Right lobe of liver (tissue), 6 donors: ENCODE data around the gene FAS. TPM values are rescaled to one million over a fixed set of nuclear protein-coding genes. Genes with fewer than 3 reads are reported as not detected.

Source experiments
- ATAC-seq, 4 donors: fragments of 200-7000 bp; cut with Tn5 transposase; one replicate each; pipeline ENCODE4 v1.9.1; 2020; ENCODE audit warnings: mild to moderate bottlenecking in 4 of 4, moderate library complexity in 4 of 4
- DNase-seq, 3 donors: peaks; one replicate each; pipeline ENCODE4 v3.0.0-alpha.2; 2020
- H3K27ac ChIP-seq, 3 donors: fragments of 200-600 bp; one replicate each; pipeline ENCODE4 v1.8.0; 2022
- H3K27me3 ChIP-seq, 2 donors: fragments of 200-600 bp; one replicate each; pipeline ENCODE4 v1.8.0; 2022
- H3K36me3 ChIP-seq, 4 donors: fragments of 200-600 bp; sonication (generic) in 1 of 4; one replicate each; pipeline versions ENCODE4 v1.5.1 to v1.8.0; 2017 to 2022; ENCODE audit warnings: control low read depth in 1 of 4
- H3K4me1 ChIP-seq, 4 donors: fragments of 200-600 bp; sonication (generic) in 1 of 4; one replicate each; pipeline versions ENCODE4 v1.5.1 to v1.8.0; 2017 to 2022; ENCODE audit warnings: control low read depth in 1 of 4
- H3K4me3 ChIP-seq, 3 donors: fragments of 200-600 bp; one replicate each; pipeline ENCODE4 v1.8.0; 2022
- H3K9me3 ChIP-seq, 4 donors: fragments of 200-600 bp; sonication (generic) in 1 of 4; one replicate each; pipeline versions ENCODE4 v1.5.1 to v1.8.0; 2017 to 2022; ENCODE audit warnings: control low read depth in 1 of 4
- CTCF ChIP-seq, 4 donors: fragments of 200-600 bp in 3 of 4; fragments of 450-650 bp in 1 of 4; IDR thresholded peaks; one replicate each; pipeline versions ENCODE4 v1.5.1 to v1.8.0; 2016 to 2022; ENCODE audit warnings: antibody characterized with exemption in 4 of 4, mild to moderate bottlenecking in 2 of 4
- POLR2A ChIP-seq: fragments of 450-650 bp; IDR thresholded peaks from one replicate; pipeline ENCODE4 v1.6.1; 2017; ENCODE audit warnings: antibody characterized with exemption, mild to moderate bottlenecking
- WGBS: methylation state at CpG from one replicate; pipeline ENCODE4 v1.1.6; 2018; ENCODE audit warnings: low coverage, low lambda C conversion rate; ENCODE audit not compliant: insufficient coverage; ENCODE audit errors: missing lambda C conversion rate; 5-methylcytosine and 5-hydroxymethylcytosine counted together
- intact Hi-C, 2 donors: fragments of 100-400 bp; cut with DNase I; formaldehyde crosslinking; loops; one replicate each; pipeline versions ENCODE4 v1.11.2 to v1.14.1; 2022
- total RNA-seq, 6 experiments: library from RNA; depleted of rRNA in 2 of 6; stranded (reverse); fragments of >200 nt in 2 of 6; fragmentation: NEBNext Ultra II Directional in 3 of 6; extraction: Animal tissue kit (Norgen Biotek cat#: 25700) in 3 of 6; gene quantifications; one replicate each; pipeline versions ENCODE4 v1.1.0 to v1.2.4, GENCODE V29; 2016 to 2023
- donor health status: DM: no; HTN: yes; CAD: no.
- donor health status: DM: no; HTN: no; CAD: no.
- donor health status: DM: no; HTN: no; CAD: no.
- donor health status: DM: no; HTN: yes; CAD: no.
- donor health status: DM: no; HTN: yes; CAD: no.

The FAS gene
- total RNA-seq, 6 experiments from 2014 or later, result 9.0 to 22.3 (median 18.9) TPM

- H3K9me3 ChIP-seq, result no peaks in the 10 kb centered on the region
- no peaks in the 10 kb centered on the region for H3K36me3 ChIP-seq
- H3K4me1 ChIP-seq, result peaks cover 0 to 49% (median 18%) of the 10 kb centered on the region in 4 donors
- intact Hi-C loops, result loop anchor here (5.0 to 10.0 kb wide), 2 partner anchors 47 to 49 kb away; no protein-coding TSS in a partner anchor
- no peak overlapping the region for H3K27ac ChIP-seq
- 69% methylated on average over 1 of the region's 1 CpG for WGBS
- TF ChIP-seq POLR2A, result no peak
- no peak for TF ChIP-seq CTCF (IDR thresholded peaks at IDR 0.05)
- no peak for DNase-seq
- H3K4me3 ChIP-seq, result no peak overlapping the region
- H3K27me3 ChIP-seq, result no peaks in the 10 kb centered on the region
- no peak for ATAC-seq
Observed at GRCh38 chr10:88983939-88984338, 6.7 kb upstream of the FAS start.

- Histone ChIP-seq H3K4me3 (no peak overlapping the region), H3K4me1 (peaks cover 0 to 49% (median 17%) of the 10 kb centered on the region in 4 donors), H3K36me3 (no peaks in the 10 kb centered on the region), H3K9me3 (no peaks in the 10 kb centered on the region), H3K27ac (no peak overlapping the region), H3K27me3 (no peaks in the 10 kb centered on the region)
- DNase-seq (no peak), ATAC-seq (no peak)
- TF ChIP-seq POLR2A (no peak), CTCF (IDR thresholded peaks at IDR 0.05) (no peak)
- intact Hi-C loops, result loop anchor here (5.0 to 10.0 kb wide), 2 partner anchors 47 to 50 kb away; no protein-coding TSS in a partner anchor
Observed at GRCh38 chr10:88984525-88984924, 6.1 kb upstream of the FAS start.

GRCh38 chr10:88986549-88987242 is 3.9 kb upstream of the FAS start:
- Histone ChIP-seq H3K4me1 (peaks cover 0 to 31% (median 11%) of the 10 kb centered on the region in 4 donors), H3K27ac (peak overlapping the region in 1 of 3 donors; percentile 99), H3K27me3 (no peaks in the 10 kb centered on the region), H3K4me3 (no peak overlapping the region), H3K36me3 (no peaks in the 10 kb centered on the region), H3K9me3 (no peaks in the 10 kb centered on the region)
- TF ChIP-seq CTCF (IDR thresholded peaks at IDR 0.05), result peak; percentile 75 to 85 (median 83)
- TF ChIP-seq POLR2A, result no peak
- ATAC-seq, result no peak
- no peak for DNase-seq
- WGBS, result 19% methylated on average over 2 of the region's 2 CpGs
- intact Hi-C loops, result loop anchor here in 1 of 2 donors (10.0 kb wide), 1 partner anchor 52 kb away; no protein-coding TSS in a partner anchor

GRCh38 chr10:88987243-88987725 is 3.3 kb upstream of the FAS start:
- intact Hi-C loops, result loop anchor here in 1 of 2 donors (10.0 kb wide), 1 partner anchor 52 kb away; no protein-coding TSS in a partner anchor
- peak overlapping the region in 2 of 3 donors; percentile 17 to 99 for H3K27ac ChIP-seq
- TF ChIP-seq CTCF (IDR thresholded peaks at IDR 0.05), result no peak
- no peak for TF ChIP-seq POLR2A

More at GRCh38 chr10:88987243-88987725, 3.3 kb upstream of the FAS start:
- no peaks in the 10 kb centered on the region for H3K9me3 ChIP-seq
- no peak for DNase-seq
- no peaks in the 10 kb centered on the region for H3K27me3 ChIP-seq
- no peak for ATAC-seq
- peaks cover 0 to 34% (median 11%) of the 10 kb centered on the region in 4 donors for H3K4me1 ChIP-seq
- H3K4me3 ChIP-seq, result no peak overlapping the region
- no peaks in the 10 kb centered on the region for H3K36me3 ChIP-seq
